GM19238 (cell line): ENCODE data around the gene HINT3.
A peak's percentile ranks its signal among the peaks of the same experiment; 100 is the strongest.
"Not testable (repeated sequence)": the region's sequence is repeated elsewhere in the genome, so short reads cannot be mapped to it uniquely, and the experiment has no call there.

Source experiments
- DNase-seq: peaks from one replicate; pipeline ENCODE4 v3.0.0; 2011; ENCODE audit warnings: low spot score; ENCODE audit not compliant: insufficient read length

HINT3 gene

DNA sequence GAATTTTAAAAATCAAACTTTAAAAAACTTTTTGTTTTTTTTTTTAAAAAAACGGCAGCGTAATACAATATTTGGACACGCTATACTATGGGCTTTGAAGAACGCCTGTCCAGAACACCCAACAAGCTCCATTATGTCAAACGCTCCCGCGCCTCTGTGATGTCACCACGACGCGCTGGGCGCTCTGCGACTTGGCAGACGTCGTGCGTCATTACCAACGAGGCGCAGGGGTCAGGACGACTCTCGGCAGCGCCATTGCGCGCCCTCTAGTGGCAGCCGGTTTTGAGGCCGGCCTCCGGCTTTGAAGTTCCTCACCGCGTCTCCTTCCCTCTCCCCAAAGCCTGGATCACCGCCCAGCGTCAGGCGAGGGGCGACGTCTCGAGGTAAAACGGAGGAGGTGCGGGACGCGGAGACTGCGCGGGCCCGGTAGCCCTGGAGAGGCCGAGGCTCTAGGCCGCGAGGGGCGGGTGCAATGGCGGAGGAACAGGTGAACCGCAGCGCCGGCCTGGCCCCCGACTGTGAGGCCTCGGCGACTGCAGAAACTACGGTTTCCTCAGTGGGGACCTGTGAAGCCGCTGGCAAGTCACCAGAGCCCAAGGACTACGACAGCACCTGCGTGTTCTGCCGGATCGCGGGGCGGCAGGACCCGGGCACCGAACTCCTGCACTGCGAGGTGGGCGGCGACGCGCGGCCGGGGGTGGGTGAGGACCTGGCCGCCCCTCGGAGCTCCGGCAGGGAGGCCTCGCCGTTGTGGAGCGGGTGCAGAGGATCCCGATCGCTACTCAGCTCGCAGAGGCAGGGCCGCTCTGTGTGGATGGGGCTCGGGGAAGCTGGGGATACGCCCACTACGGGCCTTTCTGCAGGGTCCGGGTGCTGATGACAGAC lies at the start of gene HINT3:
HINT3 (plus strand) TSS at position 265 of the 885 bp plus-strand sequence; CDS start at position 473, 208 bp downstream.
- peak; percentile 87 for DNase-seq

DNA sequence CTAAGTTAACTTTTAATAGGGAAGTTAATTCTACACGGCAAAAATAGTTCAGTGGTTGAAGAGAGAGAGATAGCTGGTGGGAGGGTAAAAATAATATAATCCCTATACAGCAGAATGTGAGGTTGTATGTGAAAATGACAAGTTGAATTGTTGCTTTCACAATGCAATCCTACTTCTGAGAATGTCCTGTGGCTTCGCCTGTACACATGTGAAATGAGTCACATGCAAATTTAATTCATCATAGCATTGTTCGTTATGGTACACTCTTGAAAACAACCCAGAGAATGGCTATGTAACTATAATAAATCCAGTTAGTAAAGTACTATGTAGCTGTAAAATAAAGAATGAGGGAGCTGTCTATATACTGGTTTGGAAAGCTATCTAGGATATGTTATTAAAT lies 46.0 kb upstream of the HINT3 start:
- peak; percentile 15 for DNase-seq

DNA sequence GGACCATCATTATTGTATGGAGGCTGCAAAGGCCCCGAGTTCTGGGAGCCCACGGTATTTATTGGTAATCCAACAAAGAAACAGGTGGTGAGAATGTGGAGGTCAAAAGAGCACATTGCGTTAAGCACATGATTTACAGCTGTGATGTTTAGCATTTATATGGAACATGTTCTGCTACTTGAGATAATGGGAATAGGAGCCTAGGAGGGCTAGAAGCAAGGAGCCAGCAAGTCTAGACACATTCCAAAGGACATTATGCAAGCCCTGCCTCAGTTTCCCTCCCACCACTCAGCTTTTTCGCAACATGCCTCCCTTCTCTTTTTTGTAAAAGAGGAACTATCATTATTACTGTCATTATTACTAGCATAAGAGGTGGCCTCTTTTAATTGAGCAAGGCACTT lies 45.5 kb upstream of the HINT3 start:
- not testable (repeated sequence) for DNase-seq

DNA sequence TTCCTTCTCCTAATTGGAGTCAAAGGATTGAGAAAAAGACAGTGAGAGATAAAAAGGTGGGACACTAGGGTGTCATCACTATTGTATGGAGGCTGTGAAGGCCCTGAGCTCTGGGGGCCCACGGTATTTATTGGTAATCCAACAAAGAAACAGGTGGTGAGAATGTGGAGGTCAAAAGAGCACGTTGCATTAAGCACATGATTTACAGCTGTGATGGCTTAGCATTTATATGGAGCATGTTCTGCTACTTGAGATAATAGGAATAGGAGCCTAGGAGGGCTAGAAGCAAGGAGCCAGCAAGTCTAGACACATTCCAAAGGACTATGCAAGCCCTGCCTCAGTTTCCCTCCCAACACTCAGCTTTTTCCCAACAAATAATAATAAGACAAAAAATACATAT lies 44.1 kb upstream of the HINT3 start:
- not testable (repeated sequence) for DNase-seq

DNA sequence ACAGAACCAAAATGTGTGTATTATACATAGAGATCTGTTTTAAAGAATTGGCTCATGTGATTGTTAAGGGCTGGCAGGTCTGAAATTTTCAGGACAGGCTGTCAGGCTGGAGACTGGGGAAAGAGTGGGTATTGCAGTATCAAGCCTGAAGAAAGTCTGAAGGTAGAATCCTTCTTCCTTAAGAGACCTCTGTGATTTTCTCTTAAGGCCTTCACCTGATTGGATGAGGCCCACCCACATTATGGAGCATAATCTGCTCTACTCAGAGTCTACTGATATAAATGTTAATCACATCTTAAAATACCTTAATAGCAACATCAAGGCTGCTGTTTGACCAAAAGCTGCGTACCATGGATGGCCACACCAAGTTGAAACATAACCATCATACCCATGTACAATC lies 43.4 kb upstream of the HINT3 start:
- DNase-seq: no peak

DNA sequence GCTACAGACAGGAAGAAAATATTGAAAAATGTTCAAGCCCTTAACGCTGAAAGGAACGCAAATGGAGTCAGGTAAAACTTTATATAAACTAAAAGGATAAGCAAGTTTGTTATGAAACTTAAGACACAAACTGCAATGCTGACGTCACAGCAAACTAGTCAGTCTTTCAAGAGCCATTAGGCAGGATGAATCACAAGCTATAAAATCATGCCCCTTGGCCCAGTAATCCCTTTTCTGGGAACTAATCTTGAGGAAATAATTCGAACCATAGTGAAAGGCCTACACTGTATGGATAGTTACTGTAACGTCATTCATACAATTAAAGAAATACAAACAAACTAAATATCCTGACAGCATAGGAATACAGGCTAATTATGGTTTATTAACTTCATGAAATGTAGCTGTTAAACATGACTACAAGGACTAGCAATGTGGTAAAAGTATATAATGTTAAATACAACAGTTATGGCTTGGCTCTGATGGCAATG lies 42.7 kb upstream of the HINT3 start:
- DNase-seq: no peak

DNA sequence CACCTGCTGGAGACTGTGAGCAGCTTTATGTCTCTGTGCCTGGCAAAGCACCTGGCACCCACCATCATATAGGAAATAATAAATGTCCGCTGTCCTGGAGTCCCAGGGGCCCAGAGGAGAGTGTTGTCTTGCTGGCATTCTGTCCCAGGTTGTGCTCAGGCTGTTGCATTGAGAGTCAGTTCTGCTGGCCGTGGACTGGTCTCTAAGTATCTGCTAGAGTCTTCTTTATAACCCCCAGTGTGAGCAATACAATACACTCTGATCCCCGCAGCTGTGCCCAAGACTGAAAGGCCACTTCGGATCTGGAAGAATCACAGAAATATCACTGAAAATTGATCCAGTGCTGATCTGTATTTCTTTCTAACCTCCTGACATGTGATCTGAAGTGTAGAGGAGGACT lies 38.3 kb upstream of the HINT3 start:
- no peak for DNase-seq

DNA sequence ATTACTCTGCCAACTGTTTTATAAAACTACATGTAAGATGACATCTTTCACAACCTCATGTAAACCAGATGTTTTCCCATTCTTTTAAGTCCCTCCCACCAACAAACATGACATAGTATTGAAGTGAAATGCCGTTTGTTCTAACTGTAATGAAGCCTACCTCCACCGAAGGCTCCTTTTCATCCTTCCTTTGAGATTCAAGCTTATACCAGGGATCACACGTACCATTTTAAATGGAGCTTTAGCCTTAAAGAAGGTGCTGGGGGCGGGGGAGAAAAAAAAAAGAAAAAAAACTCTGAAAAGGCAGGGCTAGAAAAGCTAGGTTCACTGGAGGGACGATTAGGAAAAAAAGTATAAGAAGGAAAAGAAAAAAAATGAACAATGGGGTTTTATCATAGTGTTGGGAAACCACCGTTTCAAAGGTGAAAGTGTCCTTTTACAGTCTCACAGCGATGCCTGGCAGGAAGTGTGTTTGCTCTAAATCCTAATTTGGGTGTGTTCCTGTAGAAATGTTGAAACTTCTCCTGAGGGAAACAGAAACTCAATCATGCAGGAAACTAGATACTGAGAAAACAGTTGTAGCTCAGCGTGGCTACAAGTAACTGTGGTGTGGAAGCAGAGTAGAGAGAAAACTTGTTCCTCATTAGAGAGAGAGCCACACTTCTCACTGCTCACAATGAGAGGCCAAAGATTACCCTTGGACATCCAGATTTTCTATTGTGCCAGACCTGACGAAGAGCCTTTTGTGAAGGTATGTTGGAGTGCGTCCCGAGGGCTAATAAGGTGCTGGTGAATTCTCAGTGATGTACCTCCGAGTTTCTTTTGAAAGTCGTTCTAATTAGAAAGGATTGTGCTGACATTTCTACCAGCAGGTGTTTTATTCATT lies 37.6 kb upstream of the HINT3 start:
- peak; percentile 36 for DNase-seq

DNA sequence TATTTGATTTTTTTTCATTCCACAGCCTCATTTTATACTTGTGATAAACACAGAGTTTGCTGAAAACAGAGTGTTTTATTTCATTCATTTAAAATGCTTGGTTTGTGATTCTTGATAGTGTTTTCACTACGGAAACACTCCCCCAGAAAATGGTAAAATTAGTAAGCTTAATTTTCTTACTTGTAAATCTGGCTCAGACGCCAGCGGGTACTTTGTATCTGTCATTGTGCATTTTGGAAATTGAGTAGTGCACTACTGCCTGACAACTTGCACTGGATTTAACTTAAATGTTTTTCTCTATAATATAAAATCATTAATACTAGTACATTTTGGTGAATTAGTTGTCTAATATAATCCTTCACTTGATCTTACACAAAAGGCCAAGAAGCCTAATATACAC lies 37.0 kb upstream of the HINT3 start:
- no peak for DNase-seq

DNA sequence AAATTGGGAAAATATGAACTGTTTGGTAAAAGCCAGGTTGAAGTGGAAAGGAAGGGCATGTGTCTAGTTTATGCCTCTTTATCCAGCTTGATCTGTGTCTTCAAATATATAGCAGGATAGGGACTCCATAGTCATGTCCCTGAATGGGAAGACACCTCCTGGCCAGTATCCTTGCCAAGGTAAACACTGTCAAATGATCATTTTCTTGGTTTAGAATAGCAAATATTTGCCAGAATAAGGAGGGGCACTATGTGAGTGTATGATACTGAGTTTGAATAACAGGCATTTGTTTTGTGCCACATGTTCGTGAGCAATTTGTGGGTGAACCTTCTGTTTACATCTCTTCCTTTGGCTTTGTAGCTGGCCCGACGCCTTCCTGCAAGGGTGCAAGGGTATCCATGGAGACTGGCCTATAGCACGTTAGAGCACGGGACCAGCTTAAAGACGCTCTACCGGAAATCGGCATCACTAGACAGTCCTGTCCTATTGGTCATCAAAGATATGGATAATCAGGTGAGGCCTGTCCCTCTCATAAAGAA lies 34.2 kb upstream of the HINT3 start:
- DNase-seq: no peak

DNA sequence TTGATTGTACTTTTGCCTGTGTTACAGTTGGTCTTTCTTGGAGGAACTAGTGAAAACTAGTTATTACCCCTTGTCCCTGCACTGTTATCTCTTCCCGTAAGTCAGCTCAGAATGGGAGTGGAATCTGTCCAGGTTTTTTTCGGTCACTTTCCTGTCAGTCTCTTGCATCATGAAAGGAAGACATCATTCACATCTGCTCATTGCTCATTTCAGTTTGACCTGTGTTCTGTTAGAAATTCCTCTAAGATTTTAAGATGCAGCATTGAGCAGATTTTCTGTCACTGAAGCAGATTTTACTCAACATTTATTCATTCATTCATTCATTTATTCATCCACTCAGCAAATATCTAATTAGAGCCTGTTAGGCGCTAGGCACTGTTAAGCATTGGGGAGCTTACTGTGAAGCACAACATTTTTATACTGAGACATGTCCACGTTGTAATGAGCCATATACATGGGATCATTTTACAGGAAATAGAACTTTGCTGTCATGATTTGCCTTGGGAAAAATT lies 33.1 kb upstream of the HINT3 start:
- DNase-seq: no peak

DNA sequence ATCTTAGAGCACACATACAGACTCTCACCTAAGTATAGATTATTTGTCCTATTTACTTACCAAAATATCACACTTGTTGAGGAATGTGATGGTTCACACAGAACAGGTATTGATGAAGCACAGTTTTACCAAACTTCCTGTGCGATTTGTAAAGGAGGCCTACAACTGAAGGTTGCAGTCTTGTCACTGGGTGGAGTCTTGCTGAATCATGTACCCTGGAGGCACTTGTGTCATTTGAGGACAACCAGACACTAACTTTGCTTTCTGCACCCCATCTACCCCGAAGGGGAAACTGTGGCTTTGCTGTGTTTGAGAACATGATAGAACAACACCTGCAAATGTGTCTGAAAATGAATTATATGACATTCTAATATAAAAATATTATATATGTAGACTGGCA lies 32.4 kb upstream of the HINT3 start:
- no peak for DNase-seq

DNA sequence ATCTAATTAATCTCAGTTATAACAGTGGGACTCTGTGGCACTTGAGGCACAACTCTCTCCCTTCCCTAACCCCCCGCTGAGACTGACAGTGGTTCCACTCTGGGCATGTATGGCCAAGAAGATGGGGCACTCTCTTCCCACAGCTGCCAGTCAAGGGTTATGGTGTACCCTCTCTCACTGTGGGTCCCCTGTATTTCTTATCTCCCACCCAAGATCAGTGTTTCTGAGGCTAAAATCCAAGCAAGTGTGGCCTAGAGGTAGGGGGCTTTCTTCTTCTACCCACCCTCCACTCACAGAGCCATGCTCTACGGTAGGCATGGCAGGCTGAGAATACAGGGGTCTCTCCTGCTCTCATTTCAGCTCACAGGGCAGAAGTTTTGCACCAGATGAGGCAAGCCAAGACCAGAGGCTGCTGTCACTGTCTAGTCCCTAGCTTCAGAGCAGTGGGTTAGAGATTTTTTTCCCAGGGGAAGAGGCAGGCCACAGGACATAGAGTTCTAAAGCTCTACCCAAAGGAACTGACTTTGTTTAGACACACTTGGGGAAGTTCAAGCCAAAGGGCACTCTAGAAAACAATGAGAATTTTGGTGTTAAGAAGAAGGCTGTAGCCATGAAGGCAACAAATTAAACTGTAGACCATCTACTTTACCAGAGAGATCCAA lies 31.7 kb upstream of the HINT3 start:
- no peak for DNase-seq

DNA sequence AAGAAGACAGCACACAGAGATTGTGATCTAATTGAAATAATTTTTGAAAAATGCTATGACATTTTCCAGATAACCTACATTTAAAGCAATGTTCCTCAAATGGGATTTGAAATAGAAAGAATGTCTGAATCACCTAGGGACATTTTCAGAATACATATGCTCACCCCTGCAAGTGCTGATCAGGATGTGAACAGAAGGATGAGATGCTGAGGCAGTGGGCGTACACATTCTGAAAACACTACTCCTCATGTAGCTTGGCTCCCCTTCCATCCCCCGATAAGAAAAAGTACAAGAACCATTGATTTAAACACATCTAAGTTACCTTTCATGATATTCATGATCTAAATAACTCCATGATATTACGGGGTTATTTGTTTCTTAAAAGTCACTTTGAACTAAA lies 29.9 kb upstream of the HINT3 start:
- no peak for DNase-seq

DNA sequence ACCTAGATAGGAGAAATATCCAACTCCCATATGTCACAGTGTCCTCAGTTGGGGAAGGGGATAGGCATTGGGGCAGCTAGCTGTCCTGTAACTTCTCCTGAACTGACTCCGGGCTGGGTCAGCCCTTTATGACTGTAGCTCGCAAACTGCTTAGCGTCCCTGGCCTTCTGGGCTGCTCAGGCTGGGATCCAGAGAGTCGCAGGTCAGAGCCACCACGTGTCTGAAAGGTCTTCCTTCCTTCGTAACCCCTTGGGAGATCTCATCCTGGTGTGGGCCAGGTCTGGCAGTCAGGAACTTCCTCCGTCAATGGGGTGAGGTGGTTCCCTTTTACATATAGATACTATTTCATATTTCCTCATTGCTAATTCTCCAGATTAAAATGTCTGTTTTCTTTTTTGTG lies 28.8 kb upstream of the HINT3 start:
- no peak for DNase-seq

DNA sequence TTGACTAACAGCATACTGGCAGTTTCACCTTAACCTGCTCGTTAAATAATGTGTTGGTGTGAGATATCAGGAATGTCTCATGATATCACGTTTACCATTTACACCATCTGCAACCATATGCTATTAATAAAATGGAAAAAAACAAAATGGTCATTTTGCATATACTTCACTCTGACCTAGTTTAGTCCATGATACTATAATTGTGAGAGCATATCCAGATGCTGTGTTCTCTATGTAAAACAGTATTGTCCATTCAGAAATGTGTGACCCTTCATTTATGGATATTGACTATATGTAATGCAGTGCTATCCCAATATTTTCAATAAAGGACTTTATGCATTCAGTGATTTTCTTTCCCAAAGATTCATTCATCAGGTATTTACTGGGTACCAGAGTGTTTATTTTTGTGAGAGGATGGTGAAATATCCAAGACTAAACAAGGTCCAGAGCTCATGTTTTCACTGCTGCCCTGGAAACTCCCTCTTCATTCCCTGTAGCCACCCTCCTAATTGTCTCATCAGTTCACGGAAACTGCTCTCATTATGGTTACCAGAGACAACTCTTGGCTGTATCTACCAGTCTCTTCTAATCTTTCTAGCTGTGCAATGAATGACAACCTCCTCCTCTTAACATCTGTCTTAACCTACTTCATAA lies 25.7 kb upstream of the HINT3 start:
- no peak for DNase-seq

DNA sequence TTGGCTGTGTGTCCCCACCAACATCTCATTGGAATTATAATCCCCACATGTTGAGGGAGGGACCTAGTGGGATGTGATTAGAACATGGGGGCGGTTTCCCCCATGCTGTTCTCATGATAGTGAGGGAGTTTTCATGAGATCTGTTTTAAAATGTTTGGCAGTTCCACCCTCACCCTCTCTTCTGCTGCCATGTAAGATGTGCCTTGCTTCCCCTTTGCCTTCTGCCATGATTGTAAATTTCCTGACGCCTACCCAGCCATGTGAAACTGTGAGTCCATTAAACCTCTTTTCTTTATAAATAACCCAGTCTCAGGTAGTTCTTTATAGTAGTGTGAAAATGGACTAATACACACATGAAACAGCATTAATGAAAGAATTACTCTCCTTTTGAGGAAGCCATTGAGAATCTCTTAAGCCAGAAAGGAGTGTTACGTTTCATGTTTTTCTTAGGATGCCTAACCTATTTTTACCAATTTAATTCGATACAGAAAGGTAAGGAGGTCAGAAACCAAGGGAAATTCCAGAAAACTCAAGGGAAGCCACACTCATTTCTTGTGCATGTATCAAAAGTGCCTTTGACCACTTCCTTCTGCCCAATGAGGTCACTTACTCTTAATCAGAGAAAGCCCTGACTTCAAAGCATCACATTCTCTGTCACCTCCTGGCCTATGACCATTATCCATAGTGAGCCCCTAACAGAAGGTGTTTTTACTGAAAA lies 24.7 kb upstream of the HINT3 start:
- no peak for DNase-seq

DNA sequence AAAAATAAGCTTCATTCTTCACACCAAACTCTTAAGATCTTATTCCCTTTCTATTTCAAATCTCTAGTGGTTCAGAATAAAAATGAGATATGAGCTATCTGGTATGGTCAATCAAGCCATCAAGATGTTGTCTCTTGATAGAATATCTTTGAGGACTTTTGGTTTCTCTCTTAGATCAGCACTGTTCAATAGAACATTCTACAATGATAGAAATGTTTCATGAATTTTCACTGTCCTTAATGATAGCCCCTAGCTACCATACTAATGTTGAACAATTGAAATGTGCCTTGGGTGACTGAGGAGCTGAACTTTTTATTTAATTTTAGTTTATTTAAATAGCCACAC lies 24.1 kb upstream of the HINT3 start:
- DNase-seq: no peak

DNA sequence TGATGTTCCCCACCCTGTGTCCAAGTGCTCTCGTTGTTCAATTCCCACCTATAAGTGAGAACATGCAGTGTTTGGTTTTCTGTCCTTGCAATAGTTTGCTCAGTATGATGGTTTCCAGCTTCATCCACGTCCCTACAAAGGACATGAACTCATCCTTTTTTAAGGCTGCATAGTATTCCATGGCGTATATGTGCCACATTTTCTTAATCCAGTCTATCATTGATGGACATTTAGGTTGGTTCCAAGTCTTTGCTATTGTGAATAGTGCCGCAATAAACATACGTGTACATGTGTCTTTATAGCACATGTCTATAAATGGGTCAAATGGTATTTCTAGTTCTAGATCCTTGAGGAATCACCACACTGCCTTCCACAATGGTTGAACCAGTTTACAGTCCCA lies 21.1 kb upstream of the HINT3 start:
- DNase-seq: not testable (repeated sequence)

DNA sequence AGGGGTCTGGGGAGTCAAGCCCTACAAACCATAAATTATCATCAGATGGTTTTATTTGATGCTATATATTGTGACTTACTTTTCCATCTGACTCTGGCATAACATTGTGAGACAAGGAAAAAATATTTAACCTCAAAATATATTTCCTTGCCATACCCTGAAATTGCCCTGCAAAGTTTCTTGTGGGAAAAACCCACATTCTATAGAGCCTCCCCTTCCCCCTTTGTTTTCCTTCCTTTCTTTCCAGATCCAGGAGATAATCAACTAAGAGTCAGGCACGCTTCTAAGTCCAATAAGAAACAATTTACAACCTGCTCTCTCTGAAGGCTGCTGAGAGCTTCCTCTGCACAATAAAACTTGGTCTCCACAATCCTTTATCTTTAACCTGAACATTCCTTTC lies 17.5 kb upstream of the HINT3 start:
- DNase-seq: no peak
